Activated naive CD4-positive, alpha-beta T cell treated with anti-CD3 and anti-CD28 coated beads for 36 hours (primary cell): ENCODE data around the gene AZIN2. TPM values are rescaled to one million over a fixed set of nuclear protein-coding genes. Genes with fewer than 3 reads are reported as not detected.

Experiments
- CTCF ChIA-PET: fragments of 350-600 bp; sonication (Branson Sonifier 250); formaldehyde crosslinking; loops from one replicate; lab custom pipeline; 2021; ENCODE audit warnings: antibody characterized with exemption; lab: Charles Lee
- DNase-seq: peaks from one replicate; pipeline ENCODE4 v3.0.0-alpha.2; 2020
- H3K27ac Mint-ChIP-seq: one replicate; pipeline ENCODE4 v1.8.0; 2021; ENCODE audit warnings: mild to moderate bottlenecking, mixed read lengths
- H3K27me3 Mint-ChIP-seq: one replicate; pipeline ENCODE4 v1.8.0; 2021; ENCODE audit warnings: low read depth, mixed read lengths
- H3K36me3 Mint-ChIP-seq: one replicate; pipeline ENCODE4 v1.8.0; 2021; ENCODE audit warnings: low read depth, mixed read lengths
- H3K4me1 Mint-ChIP-seq: one replicate; pipeline ENCODE4 v1.8.0; 2021; ENCODE audit warnings: low read depth, mixed read lengths
- H3K4me3 Mint-ChIP-seq: one replicate; pipeline ENCODE4 v1.8.0; 2021; ENCODE audit warnings: mild to moderate bottlenecking, moderate library complexity, mixed read lengths
- H3K9me3 Mint-ChIP-seq: one replicate; pipeline ENCODE4 v1.8.0; 2021; ENCODE audit warnings: mixed read lengths
- intact Hi-C: fragments of 100-400 bp; cut with micrococcal nuclease; formaldehyde crosslinking; loops from one replicate; pipeline ENCODE4 v1.15.1; 2023
- total RNA-seq, 2 experiments: library from RNA; stranded (reverse); gene quantifications; one replicate each; pipeline ENCODE4 v1.2.3, GENCODE V29; 2021

Gene AZIN2
- total RNA-seq, 2 experiments from 2014 or later: 1.5 to 1.6 TPM

- Mint-ChIP-seq H3K4me3 (no peak overlapping the region), H3K27ac (no peak overlapping the region), H3K36me3 (no peaks in the 10 kb centered on the region), H3K4me1 (peaks cover 25% of the 10 kb centered on the region), H3K9me3 (no peaks in the 10 kb centered on the region), H3K27me3 (no peaks in the 10 kb centered on the region)
- intact Hi-C loops: loop anchor here (1.0 to 10.0 kb wide), 3 partner anchors 153 to 372 kb away; no protein-coding TSS in a partner anchor
- DNase-seq: peak; percentile 66
- CTCF ChIA-PET: interaction anchor here (0.5 to 7.4 kb wide), 16 partner anchors 9 to 308 kb away, joined by 3 to 51 read pairs (median 4); no protein-coding TSS in a partner anchor
Measured at GRCh38 chr1:33086384-33086850, 5.5 kb downstream of the AZIN2 start.

- H3K4me1 Mint-ChIP-seq: peaks cover 15% of the 10 kb centered on the region
- no peak overlapping the region for H3K4me3 Mint-ChIP-seq
- intact Hi-C loops: loop anchor here (2.0 to 10.0 kb wide), 2 partner anchors 211 to 373 kb away; no protein-coding TSS in a partner anchor
- H3K27ac Mint-ChIP-seq: no peak overlapping the region
- CTCF ChIA-PET: interaction anchor here (0.6 to 4.1 kb wide), 9 partner anchors 11 to 455 kb away, joined by 3 to 42 read pairs (median 5); no protein-coding TSS in a partner anchor
- H3K9me3 Mint-ChIP-seq: no peaks in the 10 kb centered on the region
- no peaks in the 10 kb centered on the region for H3K27me3 Mint-ChIP-seq
- DNase-seq: no peak
- H3K36me3 Mint-ChIP-seq: no peaks in the 10 kb centered on the region
Measured at GRCh38 chr1:33087677-33088076, 6.7 kb downstream of the AZIN2 start.

- no peaks in the 10 kb centered on the region for H3K36me3 Mint-ChIP-seq
- H3K9me3 Mint-ChIP-seq: no peaks in the 10 kb centered on the region
- peaks cover 13% of the 10 kb centered on the region for H3K4me1 Mint-ChIP-seq
- intact Hi-C loops: loop anchor here (10.0 kb wide), 1 partner anchor 374 kb away; no protein-coding TSS in a partner anchor
- CTCF ChIA-PET: interaction anchor here (0.6 to 4.1 kb wide), 13 partner anchors 10 to 382 kb away, joined by 3 to 42 read pairs (median 4); no protein-coding TSS in a partner anchor
- H3K27ac Mint-ChIP-seq: peak overlapping the region; percentile 9
- H3K4me3 Mint-ChIP-seq: no peak overlapping the region
- H3K27me3 Mint-ChIP-seq: no peaks in the 10 kb centered on the region
- no peak for DNase-seq
Measured at GRCh38 chr1:33088119-33088906, 7.4 kb downstream of the AZIN2 start.

- Mint-ChIP-seq H3K27ac (no peak overlapping the region), H3K4me3 (no peak overlapping the region), H3K36me3 (no peaks in the 10 kb centered on the region), H3K9me3 (no peaks in the 10 kb centered on the region), H3K4me1 (peaks cover 13% of the 10 kb centered on the region), H3K27me3 (no peaks in the 10 kb centered on the region)
- no peak for DNase-seq
- intact Hi-C loops: loop anchor here (10.0 kb wide), 1 partner anchor 375 kb away; no protein-coding TSS in a partner anchor
- CTCF ChIA-PET: interaction anchor here (0.6 to 3.9 kb wide), 5 partner anchors 35 to 205 kb away, joined by 3 to 42 read pairs (median 3); no protein-coding TSS in a partner anchor
Measured at GRCh38 chr1:33089457-33089856, 8.5 kb downstream of the AZIN2 start.

- H3K4me3 Mint-ChIP-seq: no peak overlapping the region
- intact Hi-C loops: no loop called here
- no peaks in the 10 kb centered on the region for H3K36me3 Mint-ChIP-seq
- peaks cover 17% of the 10 kb centered on the region for H3K4me1 Mint-ChIP-seq
- DNase-seq: no peak
- H3K27ac Mint-ChIP-seq: no peak overlapping the region
- H3K27me3 Mint-ChIP-seq: no peaks in the 10 kb centered on the region
- no peaks in the 10 kb centered on the region for H3K9me3 Mint-ChIP-seq
- CTCF ChIA-PET: interaction anchor here (1.3 to 5.3 kb wide), 2 partner anchors 9 to 37 kb away, joined by 4 to 51 read pairs; partner anchors contain the start of gene AZIN2
Measured at GRCh38 chr1:33092438-33092837, 11.5 kb downstream of the AZIN2 start.

- Mint-ChIP-seq H3K4me1 (peaks cover 17% of the 10 kb centered on the region), H3K27me3 (no peaks in the 10 kb centered on the region), H3K27ac (no peak overlapping the region), H3K9me3 (no peaks in the 10 kb centered on the region), H3K4me3 (no peak overlapping the region), H3K36me3 (no peaks in the 10 kb centered on the region)
- DNase-seq: no peak
- CTCF ChIA-PET: interaction anchor here (0.6 to 5.3 kb wide), 3 partner anchors 10 to 139 kb away, joined by 3 to 51 read pairs (median 3); partner anchors contain the start of gene AZIN2
- intact Hi-C loops: no loop called here
Measured at GRCh38 chr1:33093004-33093403, 12.1 kb downstream of the AZIN2 start.

GRCh38 chr1:33094486-33094885, 13.5 kb downstream of the AZIN2 start:
- DNase-seq: no peak
- intact Hi-C loops: no loop called here
- Mint-ChIP-seq H3K27ac (no peak overlapping the region), H3K27me3 (no peaks in the 10 kb centered on the region), H3K9me3 (no peaks in the 10 kb centered on the region), H3K4me3 (no peak overlapping the region), H3K36me3 (peaks cover 2% of the 10 kb centered on the region), H3K4me1 (peaks cover 23% of the 10 kb centered on the region)
- CTCF ChIA-PET: interaction anchor here (1.0 to 5.3 kb wide), 5 partner anchors 11 to 377 kb away, joined by 3 to 51 read pairs (median 5); partner anchors contain the start of gene AZIN2

- CTCF ChIA-PET: interaction anchor here (0.7 to 5.3 kb wide), 14 partner anchors 12 to 376 kb away, joined by 3 to 51 read pairs (median 4); partner anchors contain the start of gene AZIN2
- peaks cover 28% of the 10 kb centered on the region for H3K4me1 Mint-ChIP-seq
- no peak overlapping the region for H3K27ac Mint-ChIP-seq
- H3K27me3 Mint-ChIP-seq: no peaks in the 10 kb centered on the region
- H3K9me3 Mint-ChIP-seq: no peaks in the 10 kb centered on the region
- no peak overlapping the region for H3K4me3 Mint-ChIP-seq
- intact Hi-C loops: loop anchor here (1.0 to 5.0 kb wide), 2 partner anchors 32 to 377 kb away; partner anchors contain the start of gene ZSCAN20
- DNase-seq: peak; percentile 40
- H3K36me3 Mint-ChIP-seq: peaks cover 2% of the 10 kb centered on the region
Measured at GRCh38 chr1:33094971-33095604, 14.1 kb downstream of the AZIN2 start.

- CTCF ChIA-PET: interaction anchor here (0.6 to 5.3 kb wide), 7 partner anchors 13 to 199 kb away, joined by 3 to 51 read pairs (median 3); partner anchors contain the start of gene AZIN2
- Mint-ChIP-seq H3K36me3 (peaks cover 2% of the 10 kb centered on the region), H3K4me3 (no peak overlapping the region), H3K9me3 (no peaks in the 10 kb centered on the region), H3K4me1 (peaks cover 28% of the 10 kb centered on the region), H3K27ac (no peak overlapping the region), H3K27me3 (no peaks in the 10 kb centered on the region)
- intact Hi-C loops: loop anchor here (5.0 kb wide), 1 partner anchor 376 kb away; the partner anchor contains the start of gene ZSCAN20
- no peak for DNase-seq
Measured at GRCh38 chr1:33096363-33097005, 15.5 kb downstream of the AZIN2 start.

- no peak for DNase-seq
- Mint-ChIP-seq H3K4me3 (no peak overlapping the region), H3K9me3 (no peaks in the 10 kb centered on the region), H3K4me1 (peaks cover 28% of the 10 kb centered on the region), H3K36me3 (peaks cover 2% of the 10 kb centered on the region), H3K27ac (no peak overlapping the region), H3K27me3 (no peaks in the 10 kb centered on the region)
- CTCF ChIA-PET: interaction anchor here (5.3 kb wide), 1 partner anchor 14 kb away, joined by 51 read pairs; the partner anchor contains the start of gene AZIN2
- intact Hi-C loops: loop anchor here (5.0 kb wide), 1 partner anchor 375 kb away; the partner anchor contains the start of gene ZSCAN20
Measured at GRCh38 chr1:33097137-33097611, 16.2 kb downstream of the AZIN2 start.

GRCh38 chr1:33097762-33098161, 16.8 kb downstream of the AZIN2 start:
- no peaks in the 10 kb centered on the region for H3K9me3 Mint-ChIP-seq
- no peaks in the 10 kb centered on the region for H3K27me3 Mint-ChIP-seq
- no peak overlapping the region for H3K27ac Mint-ChIP-seq
- intact Hi-C loops: loop anchor here (5.0 kb wide), 1 partner anchor 375 kb away; the partner anchor contains the start of gene ZSCAN20
- peaks cover 28% of the 10 kb centered on the region for H3K4me1 Mint-ChIP-seq
- H3K36me3 Mint-ChIP-seq: peaks cover 2% of the 10 kb centered on the region
- DNase-seq: no peak
- CTCF ChIA-PET: interaction anchor here (1.0 to 5.3 kb wide), 3 partner anchors 9 to 29 kb away, joined by 4 to 51 read pairs (median 6); partner anchors contain the start of gene AZIN2
- H3K4me3 Mint-ChIP-seq: no peak overlapping the region
